22Rv1 (cell line): Measurements from ENCODE around the gene FIBCD1.

ENCODE experiments used
- CTCF ChIP-seq: fragments of 450-650 bp; IDR thresholded peaks from 2 replicates; pipeline ENCODE4 v1.5.1; 2017; ENCODE audit warnings: mild to moderate bottlenecking
- ZFX ChIP-seq: fragments of 450-650 bp; IDR thresholded peaks from 2 replicates; pipeline ENCODE4 v1.6.1; 2017; ENCODE audit warnings: antibody characterized with exemption, borderline replicate concordance

- no peak for TF ChIP-seq CTCF
- TF ChIP-seq ZFX = no peak
Observed at GRCh38 chr9:130869250-130869649, 69.8 kb downstream of the FIBCD1 start.
